ENCODE measurements around the gene PIEZO1. TPM values are rescaled to one million over a fixed set of nuclear protein-coding genes. Genes with fewer than 3 reads are reported as not detected.

Gene PIEZO1
- total and polyA plus RNA-seq, 9 of the 15 experiments (the other 6 are each of a cell fraction or from before 2014, with no cell fraction given) = 3.6 to 432 (median 131) TPM

DNA sequence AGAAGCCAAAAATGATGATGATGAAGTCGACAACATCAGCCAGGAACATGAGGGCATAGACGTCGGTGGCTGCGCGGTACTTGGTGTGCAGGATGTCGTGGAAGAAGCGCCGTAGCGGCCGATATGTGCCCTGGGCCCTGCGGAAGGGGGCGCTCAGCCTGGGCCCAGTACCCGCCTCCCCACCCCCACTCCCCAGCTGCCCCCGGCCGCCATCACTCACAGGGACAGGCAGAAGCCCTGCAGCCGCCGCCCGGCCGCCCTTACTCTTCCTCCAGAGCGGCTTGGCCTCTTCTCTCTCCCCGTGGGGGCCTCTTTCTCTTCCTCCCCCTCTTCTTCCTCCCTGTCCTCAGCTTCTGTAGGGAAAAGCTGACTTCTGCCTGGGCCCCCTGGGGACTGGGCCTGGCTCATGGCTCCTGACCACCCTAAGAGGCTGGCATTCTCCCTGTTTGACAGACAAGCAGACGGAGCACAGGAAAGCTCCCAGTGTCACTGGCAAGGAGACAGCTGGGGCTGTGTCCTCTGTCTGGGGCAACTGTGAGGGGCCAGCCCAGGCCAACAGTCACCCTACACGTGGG lies 64.5 kb downstream of the PIEZO1 start (continued):
- TF ChIP-seq, protein P1, sequence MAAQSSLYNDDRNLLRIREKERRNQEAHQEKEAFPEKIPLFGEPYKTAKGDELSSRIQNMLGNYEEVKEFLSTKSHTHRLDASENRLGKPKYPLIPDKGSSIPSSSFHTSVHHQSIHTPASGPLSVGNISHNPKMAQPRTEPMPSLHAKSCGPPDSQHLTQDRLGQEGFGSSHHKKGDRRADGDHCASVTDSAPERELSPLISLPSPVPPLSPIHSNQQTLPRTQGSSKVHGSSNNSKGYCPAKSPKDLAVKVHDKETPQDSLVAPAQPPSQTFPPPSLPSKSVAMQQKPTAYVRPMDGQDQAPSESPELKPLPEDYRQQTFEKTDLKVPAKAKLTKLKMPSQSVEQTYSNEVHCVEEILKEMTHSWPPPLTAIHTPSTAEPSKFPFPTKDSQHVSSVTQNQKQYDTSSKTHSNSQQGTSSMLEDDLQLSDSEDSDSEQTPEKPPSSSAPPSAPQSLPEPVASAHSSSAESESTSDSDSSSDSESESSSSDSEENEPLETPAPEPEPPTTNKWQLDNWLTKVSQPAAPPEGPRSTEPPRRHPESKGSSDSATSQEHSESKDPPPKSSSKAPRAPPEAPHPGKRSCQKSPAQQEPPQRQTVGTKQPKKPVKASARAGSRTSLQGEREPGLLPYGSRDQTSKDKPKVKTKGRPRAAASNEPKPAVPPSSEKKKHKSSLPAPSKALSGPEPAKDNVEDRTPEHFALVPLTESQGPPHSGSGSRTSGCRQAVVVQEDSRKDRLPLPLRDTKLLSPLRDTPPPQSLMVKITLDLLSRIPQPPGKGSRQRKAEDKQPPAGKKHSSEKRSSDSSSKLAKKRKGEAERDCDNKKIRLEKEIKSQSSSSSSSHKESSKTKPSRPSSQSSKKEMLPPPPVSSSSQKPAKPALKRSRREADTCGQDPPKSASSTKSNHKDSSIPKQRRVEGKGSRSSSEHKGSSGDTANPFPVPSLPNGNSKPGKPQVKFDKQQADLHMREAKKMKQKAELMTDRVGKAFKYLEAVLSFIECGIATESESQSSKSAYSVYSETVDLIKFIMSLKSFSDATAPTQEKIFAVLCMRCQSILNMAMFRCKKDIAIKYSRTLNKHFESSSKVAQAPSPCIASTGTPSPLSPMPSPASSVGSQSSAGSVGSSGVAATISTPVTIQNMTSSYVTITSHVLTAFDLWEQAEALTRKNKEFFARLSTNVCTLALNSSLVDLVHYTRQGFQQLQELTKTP (IDR thresholded peaks at IDR 0.05; ENCODE audit: low read depth in 1 of 2, partially characterized antibody in 2 of 2) = no peak
- TF ChIP-seq PHB (CRISPR knock-in tag; IDR thresholded peaks at IDR 0.05) = no peak
- TF ChIP-seq ZEB2 (IDR thresholded peaks at IDR 0.05) = no peak
- no peak for TF ChIP-seq ILK (tag; IDR thresholded peaks at IDR 0.05; ENCODE audit: borderline replicate concordance, low read depth)
- TF ChIP-seq POLR2A (conservative IDR thresholded peaks at IDR 0.05) = 0 out of 2 replicates have a peak, but pooled peaks have one; percentile 34
- no peak for TF ChIP-seq SREBF1 (IDR thresholded peaks at IDR 0.05; ENCODE audit: borderline replicate concordance, low read depth, low read length)
- TF ChIP-seq ZNF699 (CRISPR knock-in tag; IDR thresholded peaks at IDR 0.05; ENCODE audit: insufficient replicate concordance) = no peak
- peak; percentile 0; the same call in 1 of the 2 replicates for TF ChIP-seq POLR2G (IDR thresholded peaks at IDR 0.05; ENCODE audit: low read depth, low read length)
- TF ChIP-seq FOXJ2 (tag; IDR thresholded peaks at IDR 0.05) = no peak
- TF ChIP-seq RBM39 (optimal IDR thresholded peaks at IDR 0.05; ENCODE audit: low read depth, low read length) = no peak
- TF ChIP-seq TBP (optimal IDR thresholded peaks at IDR 0.05; ENCODE audit: low read depth, low read length) = no peak
- TF ChIP-seq, protein P2, sequence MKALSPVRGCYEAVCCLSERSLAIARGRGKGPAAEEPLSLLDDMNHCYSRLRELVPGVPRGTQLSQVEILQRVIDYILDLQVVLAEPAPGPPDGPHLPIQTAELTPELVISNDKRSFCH (CRISPR knock-in tag; IDR thresholded peaks at IDR 0.05) = no peak
- TF ChIP-seq, protein P2 (tag; IDR thresholded peaks at IDR 0.05) = no peak
- no peak for TF ChIP-seq ZNF584 (CRISPR knock-in tag; IDR thresholded peaks at IDR 0.05; ENCODE audit: low read depth)
- no peak for TF ChIP-seq ATF7 (IDR thresholded peaks at IDR 0.05)
- no peak for TF ChIP-seq SAP30 (IDR thresholded peaks at IDR 0.05; ENCODE audit: borderline replicate concordance, insufficient read depth, low read depth, low read length, poor library complexity, severe bottlenecking)
- TF ChIP-seq MTA3 (IDR thresholded peaks at IDR 0.05; ENCODE audit: borderline replicate concordance) = no peak
- TF ChIP-seq, protein P3, sequence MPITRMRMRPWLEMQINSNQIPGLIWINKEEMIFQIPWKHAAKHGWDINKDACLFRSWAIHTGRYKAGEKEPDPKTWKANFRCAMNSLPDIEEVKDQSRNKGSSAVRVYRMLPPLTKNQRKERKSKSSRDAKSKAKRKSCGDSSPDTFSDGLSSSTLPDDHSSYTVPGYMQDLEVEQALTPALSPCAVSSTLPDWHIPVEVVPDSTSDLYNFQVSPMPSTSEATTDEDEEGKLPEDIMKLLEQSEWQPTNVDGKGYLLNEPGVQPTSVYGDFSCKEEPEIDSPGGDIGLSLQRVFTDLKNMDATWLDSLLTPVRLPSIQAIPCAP (CRISPR knock-in tag; IDR thresholded peaks at IDR 0.05; ENCODE audit: borderline replicate concordance) = no peak
- TF ChIP-seq FOXM1 (IDR thresholded peaks at IDR 0.05; ENCODE audit: low read depth) = no peak
- TF ChIP-seq FOXM1 (CRISPR knock-in tag; IDR thresholded peaks at IDR 0.05; ENCODE audit: low read depth) = no peak
